ENCODE measurements around the gene PHLDA1. TPM values are rescaled to one million over a fixed set of nuclear protein-coding genes. Genes with fewer than 3 reads are reported as not detected.

The PHLDA1 gene
- total RNA-seq, 5 donors from 2014 or later (not counting 1 experiment from before 2014, with no cell fraction given) = 5.4 to 11.7 (median 7.1) TPM

- DNase-seq (no peak), ATAC-seq (replicated peaks in 1 of 4) (no peak)
- H3K36me3 Mint-ChIP-seq = peaks cover 71% of the 10 kb centered on the region
- Histone ChIP-seq H3K36me3 (ENCODE audit: control insufficient read depth in 2 of 2, extremely low read depth in 1 of 2, insufficient read depth in 1 of 2, low read length in 1 of 2) (peaks cover 0 to 56% of the 10 kb centered on the region in 2 donors), H3K4me3 (ENCODE audit: control insufficient read depth in 1 of 2, extremely low read depth in 1 of 2, low read length in 1 of 2) (no peak overlapping the region), H3K9me3 (no peaks in the 10 kb centered on the region), H3K4me1 (ENCODE audit: control insufficient read depth in 1 of 2, extremely low read depth in 1 of 2, insufficient read depth in 2 of 2, low read length in 2 of 2) (no peaks in the 10 kb centered on the region), H3K27me3 (replicated peaks in 1 of 2; ENCODE audit: control insufficient read depth in 2 of 2, extremely low read depth in 1 of 2, insufficient read depth in 2 of 2, low read length in 1 of 2) (no peaks in the 10 kb centered on the region), H3K27ac (ENCODE audit: low read length) (no peak overlapping the region)
- POLR2A ChIA-PET = no interaction called here
- peaks cover 4 to 11% (median 5%) of the 10 kb centered on the region in 3 donors for H3K9me3 Mint-ChIP-seq
- H3K4me3 Mint-ChIP-seq = no peak overlapping the region
- H3K27ac Mint-ChIP-seq = peak overlapping the region; percentile 9 to 17
- WGBS (ENCODE audit: insufficient coverage) = no CpG with 5 or more reads among the region's 2 CpGs
- CTCF ChIA-PET = no interaction called here
- H3K4me1 Mint-ChIP-seq = peaks cover 15 to 22% (median 20%) of the 10 kb centered on the region in 3 donors
- H3K27me3 Mint-ChIP-seq = no peaks in the 10 kb centered on the region
These were observed 28.5 kb upstream of the PHLDA1 start for GRCh38 chr12:76060111-76060510.

DNA sequence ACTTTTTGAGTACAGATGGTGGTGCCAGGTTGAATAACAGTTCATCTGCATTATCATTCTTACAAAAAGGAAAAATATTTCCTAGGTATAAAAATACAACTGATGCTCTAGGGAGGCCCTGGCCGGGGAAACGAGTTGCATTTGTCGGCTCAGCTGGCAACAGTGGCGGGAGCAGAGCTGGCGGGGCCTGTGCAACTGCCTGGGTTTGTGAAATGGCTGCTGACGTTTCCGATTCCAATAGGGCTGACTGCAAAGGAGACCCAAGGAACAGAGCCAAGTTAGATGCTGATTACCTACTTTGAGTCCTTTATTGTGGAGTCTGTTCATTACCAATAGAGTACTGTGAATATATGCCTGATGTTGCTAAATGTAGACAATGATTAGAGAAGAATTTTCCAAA is 25.8 kb upstream of the PHLDA1 start:
- Histone ChIP-seq H3K4me3 (ENCODE audit: control insufficient read depth in 1 of 2, extremely low read depth in 1 of 2, low read length in 1 of 2) (no peak overlapping the region), H3K36me3 (ENCODE audit: control insufficient read depth in 2 of 2, extremely low read depth in 1 of 2, insufficient read depth in 1 of 2, low read length in 1 of 2) (peaks cover 0 to 73% of the 10 kb centered on the region in 2 donors), H3K9me3 (no peaks in the 10 kb centered on the region), H3K4me1 (ENCODE audit: control insufficient read depth in 1 of 2, extremely low read depth in 1 of 2, insufficient read depth in 2 of 2, low read length in 2 of 2) (no peaks in the 10 kb centered on the region), H3K27me3 (replicated peaks in 1 of 2; ENCODE audit: control insufficient read depth in 2 of 2, extremely low read depth in 1 of 2, insufficient read depth in 2 of 2, low read length in 1 of 2) (no peaks in the 10 kb centered on the region), H3K27ac (ENCODE audit: low read length) (no peak overlapping the region)
- peaks cover 63% of the 10 kb centered on the region for H3K36me3 Mint-ChIP-seq
- ATAC-seq (replicated peaks in 1 of 4) (no peak), DNase-seq (no peak)
- POLR2A ChIA-PET = interaction anchor here in 1 of 2 donors (0.7 kb wide), 1 partner anchor 102 kb away, joined by 3 read pairs; no protein-coding TSS in a partner anchor
- CTCF ChIA-PET = no interaction called here
- H3K27ac Mint-ChIP-seq = no peak overlapping the region
- H3K9me3 Mint-ChIP-seq = no peaks in the 10 kb centered on the region
- H3K4me1 Mint-ChIP-seq = peaks cover 3 to 11% (median 7%) of the 10 kb centered on the region in 3 donors
- WGBS (ENCODE audit: insufficient coverage) = 96% methylated on average over 7 of the region's 7 CpGs
- no peaks in the 10 kb centered on the region for H3K27me3 Mint-ChIP-seq
- H3K4me3 Mint-ChIP-seq = no peak overlapping the region

- Mint-ChIP-seq H3K4me3 (no peak overlapping the region), H3K27me3 (no peaks in the 10 kb centered on the region), H3K9me3 (no peaks in the 10 kb centered on the region), H3K4me1 (peaks cover 0 to 2% (median 2%) of the 10 kb centered on the region in 3 donors), H3K36me3 (peaks cover 57% of the 10 kb centered on the region), H3K27ac (no peak overlapping the region)
- ChIA-PET POLR2A (interaction anchor here (0.6 to 1.0 kb wide), 4 partner anchors 10 to 101 kb away, joined by 3 to 4 read pairs (median 3); no protein-coding TSS in a partner anchor), CTCF (no interaction called here)
- Histone ChIP-seq H3K4me3 (ENCODE audit: control insufficient read depth in 1 of 2, extremely low read depth in 1 of 2, low read length in 1 of 2) (no peak overlapping the region), H3K36me3 (ENCODE audit: control insufficient read depth in 2 of 2, extremely low read depth in 1 of 2, insufficient read depth in 1 of 2, low read length in 1 of 2) (peaks cover 0 to 74% of the 10 kb centered on the region in 2 donors), H3K27ac (ENCODE audit: low read length) (no peak overlapping the region), H3K9me3 (no peaks in the 10 kb centered on the region), H3K27me3 (replicated peaks in 1 of 2; ENCODE audit: control insufficient read depth in 2 of 2, extremely low read depth in 1 of 2, insufficient read depth in 2 of 2, low read length in 1 of 2) (no peaks in the 10 kb centered on the region), H3K4me1 (ENCODE audit: control insufficient read depth in 1 of 2, extremely low read depth in 1 of 2, insufficient read depth in 2 of 2, low read length in 2 of 2) (no peaks in the 10 kb centered on the region)
- no CpG with 5 or more reads among the region's 2 CpGs for WGBS (ENCODE audit: insufficient coverage)
- ATAC-seq (replicated peaks in 1 of 4) (no peak), DNase-seq (no peak)
These were observed 23.8 kb upstream of the PHLDA1 start for GRCh38 chr12:76055393-76055792.

DNA sequence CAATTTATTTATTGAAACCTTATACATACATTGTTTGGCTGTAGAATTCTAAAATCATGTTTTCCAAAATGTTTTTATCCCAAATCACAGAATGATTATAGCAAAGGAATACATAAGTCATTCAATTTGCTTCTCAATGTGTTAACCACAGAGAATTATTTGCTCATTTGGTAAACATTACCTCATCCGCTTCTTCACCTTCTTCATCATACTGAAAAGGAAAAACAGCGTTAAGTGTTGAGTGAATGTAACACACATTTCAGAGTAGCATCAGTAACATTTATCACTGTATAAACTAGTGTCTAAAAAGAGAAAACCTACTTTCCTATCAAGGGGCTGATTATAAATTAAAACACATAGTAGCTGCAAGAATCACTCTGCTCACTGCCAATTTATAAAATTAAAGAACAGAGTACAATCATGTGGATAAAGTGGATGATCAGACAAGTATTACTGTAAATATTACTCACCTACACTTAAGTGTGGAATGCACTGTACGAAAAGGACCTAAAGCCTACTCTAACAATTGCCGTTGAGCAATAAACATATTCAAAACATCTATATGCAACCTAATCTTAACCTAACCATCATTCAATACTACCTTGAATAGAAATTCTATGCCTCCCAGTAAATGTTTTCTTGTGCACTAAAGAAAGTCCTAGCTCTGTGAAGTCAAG is 18.1 kb upstream of the PHLDA1 start:
- H3K4me3 ChIP-seq (ENCODE audit: control insufficient read depth in 1 of 2, extremely low read depth in 1 of 2, low read length in 1 of 2) = no peak overlapping the region
- no peak overlapping the region for H3K27ac Mint-ChIP-seq
- H3K36me3 Mint-ChIP-seq = peaks cover 44% of the 10 kb centered on the region
- no peak overlapping the region for H3K4me3 Mint-ChIP-seq
- no peak overlapping the region for H3K27ac ChIP-seq (ENCODE audit: low read length)
- H3K27me3 Mint-ChIP-seq = no peaks in the 10 kb centered on the region
- no peaks in the 10 kb centered on the region for H3K4me1 Mint-ChIP-seq
- no peaks in the 10 kb centered on the region for H3K27me3 ChIP-seq (replicated peaks in 1 of 2; ENCODE audit: control insufficient read depth in 2 of 2, extremely low read depth in 1 of 2, insufficient read depth in 2 of 2, low read length in 1 of 2)
- ATAC-seq (replicated peaks in 1 of 4) (no peak), DNase-seq (no peak)
- ChIA-PET CTCF (interaction anchor here in 1 of 2 donors (1.3 kb wide), 1 partner anchor 523 kb away, joined by 4 read pairs; no protein-coding TSS in a partner anchor), POLR2A (interaction anchor here in 1 of 2 donors (0.6 kb wide), 1 partner anchor 63 kb away, joined by 3 read pairs; no protein-coding TSS in a partner anchor)
- no peaks in the 10 kb centered on the region for H3K9me3 ChIP-seq
- H3K4me1 ChIP-seq (ENCODE audit: control insufficient read depth in 1 of 2, extremely low read depth in 1 of 2, insufficient read depth in 2 of 2, low read length in 2 of 2) = no peaks in the 10 kb centered on the region
- no CpG with 5 or more reads among the region's 4 CpGs for WGBS (ENCODE audit: insufficient coverage)
- no peaks in the 10 kb centered on the region for H3K9me3 Mint-ChIP-seq
- peaks cover 0 to 62% of the 10 kb centered on the region in 2 donors for H3K36me3 ChIP-seq (ENCODE audit: control insufficient read depth in 2 of 2, extremely low read depth in 1 of 2, insufficient read depth in 1 of 2, low read length in 1 of 2)

DNA sequence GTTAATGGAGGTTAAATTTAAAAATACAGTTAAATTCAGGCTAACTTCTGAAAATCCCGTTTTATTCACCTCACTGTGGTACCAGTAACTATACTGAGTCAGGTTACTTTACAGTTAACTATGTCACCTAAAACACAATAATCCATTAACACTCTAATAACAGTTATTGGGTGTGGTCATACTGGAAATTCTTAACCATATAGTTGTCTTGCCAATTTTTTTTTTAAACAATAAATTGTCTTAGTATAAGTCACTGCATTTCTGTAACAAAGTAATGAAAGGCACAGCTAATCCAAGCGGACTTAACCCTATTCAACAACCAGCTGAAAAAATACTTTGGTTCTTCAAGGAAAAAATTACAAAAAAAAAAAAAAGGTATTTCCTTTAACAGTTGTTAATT is 16.2 kb upstream of the PHLDA1 start:
- no peaks in the 10 kb centered on the region for H3K27me3 Mint-ChIP-seq
- no peaks in the 10 kb centered on the region for H3K4me1 ChIP-seq (ENCODE audit: control insufficient read depth in 1 of 2, extremely low read depth in 1 of 2, insufficient read depth in 2 of 2, low read length in 2 of 2)
- CTCF ChIA-PET = interaction anchor here (0.6 to 0.9 kb wide), 5 partner anchors 11 to 535 kb away, joined by 3 to 5 read pairs (median 3); no protein-coding TSS in a partner anchor
- no peaks in the 10 kb centered on the region for H3K27me3 ChIP-seq (replicated peaks in 1 of 2; ENCODE audit: control insufficient read depth in 2 of 2, extremely low read depth in 1 of 2, insufficient read depth in 2 of 2, low read length in 1 of 2)
- no peaks in the 10 kb centered on the region for H3K9me3 ChIP-seq
- peaks cover 34% of the 10 kb centered on the region for H3K36me3 Mint-ChIP-seq
- H3K36me3 ChIP-seq (ENCODE audit: control insufficient read depth in 2 of 2, extremely low read depth in 1 of 2, insufficient read depth in 1 of 2, low read length in 1 of 2) = peaks cover 0 to 50% of the 10 kb centered on the region in 2 donors
- no peak overlapping the region for H3K4me3 ChIP-seq (ENCODE audit: control insufficient read depth in 1 of 2, extremely low read depth in 1 of 2, low read length in 1 of 2)
- POLR2A ChIA-PET = interaction anchor here (0.5 to 1.2 kb wide), 10 partner anchors 8 to 1105 kb away, joined by 3 to 8 read pairs (median 4); no protein-coding TSS in a partner anchor
- no peak for DNase-seq
- H3K27ac ChIP-seq (ENCODE audit: low read length) = no peak overlapping the region
- no peaks in the 10 kb centered on the region for H3K9me3 Mint-ChIP-seq
- no CpG with 5 or more reads among the region's 2 CpGs for WGBS (ENCODE audit: insufficient coverage)
- no peak for ATAC-seq (replicated peaks in 1 of 4)
- no peak overlapping the region for H3K4me3 Mint-ChIP-seq
- H3K27ac Mint-ChIP-seq = no peak overlapping the region
- H3K4me1 Mint-ChIP-seq = no peaks in the 10 kb centered on the region

DNA sequence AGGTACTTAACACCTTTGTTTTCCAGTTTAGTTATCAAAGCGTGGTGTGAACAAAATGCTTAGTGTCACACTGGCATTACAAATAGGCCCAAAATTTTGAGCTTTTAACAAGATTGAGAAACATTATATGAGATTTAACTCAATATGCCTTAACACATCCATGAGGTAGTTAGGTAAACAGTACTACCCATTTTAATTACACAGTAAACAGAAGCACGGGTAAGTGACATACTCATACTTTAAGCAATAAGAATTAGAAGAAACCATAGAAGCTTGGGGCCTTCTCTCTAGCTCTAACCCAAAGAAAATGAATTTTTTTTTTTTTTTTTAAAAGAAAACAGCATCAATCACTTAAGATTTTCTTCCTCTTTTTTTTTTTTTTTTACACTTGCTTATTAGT is 15.5 kb upstream of the PHLDA1 start:
- CTCF ChIA-PET = interaction anchor here (0.7 kb wide), 3 partner anchors 536 to 713 kb away, joined by 3 to 4 read pairs (median 3); no protein-coding TSS in a partner anchor
- DNase-seq (no peak), ATAC-seq (replicated peaks in 1 of 4) (no peak)
- Mint-ChIP-seq H3K4me1 (no peaks in the 10 kb centered on the region), H3K27me3 (no peaks in the 10 kb centered on the region), H3K4me3 (no peak overlapping the region), H3K27ac (no peak overlapping the region), H3K9me3 (no peaks in the 10 kb centered on the region), H3K36me3 (peaks cover 28% of the 10 kb centered on the region)
- Histone ChIP-seq H3K36me3 (ENCODE audit: control insufficient read depth in 2 of 2, extremely low read depth in 1 of 2, insufficient read depth in 1 of 2, low read length in 1 of 2) (peaks cover 0 to 44% of the 10 kb centered on the region in 2 donors), H3K27ac (ENCODE audit: low read length) (no peak overlapping the region), H3K4me3 (ENCODE audit: control insufficient read depth in 1 of 2, extremely low read depth in 1 of 2, low read length in 1 of 2) (no peak overlapping the region), H3K27me3 (replicated peaks in 1 of 2; ENCODE audit: control insufficient read depth in 2 of 2, extremely low read depth in 1 of 2, insufficient read depth in 2 of 2, low read length in 1 of 2) (no peaks in the 10 kb centered on the region), H3K4me1 (ENCODE audit: control insufficient read depth in 1 of 2, extremely low read depth in 1 of 2, insufficient read depth in 2 of 2, low read length in 2 of 2) (no peaks in the 10 kb centered on the region), H3K9me3 (no peaks in the 10 kb centered on the region)
- POLR2A ChIA-PET = interaction anchor here (0.5 to 0.7 kb wide), 4 partner anchors 18 to 205 kb away, joined by 3 read pairs; no protein-coding TSS in a partner anchor
- no CpG with 5 or more reads among the region's 2 CpGs for WGBS (ENCODE audit: insufficient coverage)
